K562 (cell line): ENCODE results near the gene CBFA2T3. TPM values are rescaled to one million over a fixed set of nuclear protein-coding genes. Genes with fewer than 3 reads are reported as not detected.

Experiments
- BACH1 ChIP-seq: fragments of 200-800 bp; sonication (Bioruptor generic); IDR thresholded peaks from 2 replicates; pipeline ENCODE4 v1.6.1; 2016; ENCODE audit warnings: missing genetic modification characterization, missing compliant biosample characterization
- CXXC5 ChIP-seq: fragments of 250-450 bp; sonication (Bioruptor Pico); IDR thresholded peaks from 2 replicates; pipeline ENCODE4 v1.8.0; 2022; ENCODE audit warnings: inconsistent platforms, mild to moderate bottlenecking, moderate library complexity
- ETS1 ChIP-seq: conservative IDR thresholded peaks from 2 replicates; pipeline ENCODE4 v1.6.1; 2011; ENCODE audit warnings: low read depth, mild to moderate bottlenecking, low read length; ENCODE audit not compliant: control insufficient read depth
- HDAC2 ChIP-seq: fragments of 450-650 bp; IDR thresholded peaks from 2 replicates; pipeline ENCODE4 v1.6.1; 2016; ENCODE audit warnings: mild to moderate bottlenecking
- HIVEP1 ChIP-seq: fragments of 250-450 bp; sonication (Bioruptor Pico); IDR thresholded peaks from 2 replicates; pipeline ENCODE4 v1.4.0; 2020; ENCODE audit warnings: mild to moderate bottlenecking
- HMG20B ChIP-seq: fragments of 250-450 bp; sonication (Bioruptor Pico); IDR thresholded peaks from 2 replicates; pipeline ENCODE4 v1.5.0; 2021; ENCODE audit warnings: mild to moderate bottlenecking
- KDM1A ChIP-seq, 2 experiments: fragments of 450-650 bp; IDR thresholded peaks; 2 replicates each; pipeline ENCODE4 v1.6.1; 2016; ENCODE audit warnings: mild to moderate bottlenecking in 2 of 2
- NCOA2 ChIP-seq, 2 experiments: fragments of 450-650 bp; IDR thresholded peaks; 2 replicates each; pipeline ENCODE4 v1.6.1; 2018; ENCODE audit warnings: mild to moderate bottlenecking in 2 of 2, moderate library complexity in 1 of 2; ENCODE audit not compliant: partially characterized antibody in 2 of 2
- POLR2B ChIP-seq: fragments of 450-650 bp; IDR thresholded peaks from 2 replicates; pipeline ENCODE4 v1.6.1; 2018; ENCODE audit warnings: low read depth; ENCODE audit not compliant: partially characterized antibody
- SLC30A9 ChIP-seq: fragments of 250-450 bp; sonication (Bioruptor Pico); IDR thresholded peaks from 2 replicates; pipeline ENCODE4 v1.8.0; 2022; ENCODE audit warnings: mild to moderate bottlenecking, moderate library complexity
- SP1 ChIP-seq: sonication (generic); formaldehyde crosslinking; IDR thresholded peaks from 2 replicates; pipeline ENCODE4 v1.8.1; 2022; ENCODE audit warnings: mild to moderate bottlenecking, missing genetic modification reagents
- TFAP4 ChIP-seq: sonication (generic); formaldehyde crosslinking; IDR thresholded peaks from 2 replicates; pipeline ENCODE4 v1.8.0; 2022; ENCODE audit warnings: missing genetic modification reagents, mild to moderate bottlenecking, moderate library complexity, borderline replicate concordance
- ZNF232 ChIP-seq: sonication (generic); formaldehyde crosslinking; IDR thresholded peaks from 2 replicates; pipeline ENCODE4 v1.8.0; 2022; ENCODE audit warnings: mild to moderate bottlenecking, missing genetic modification reagents
- polyA plus RNA-seq, 8 experiments: library from polyadenylated mRNA; depleted of rRNA in 4 of 8; stranded (reverse) in 5 of 8; unstranded in 3 of 8; fragments of >200 nt; fragmentation: Nextera tagmentation in 2 of 8; fragmentation: Illumina TruSeq in 1 of 8; extraction: Ambion mirVana in 2 of 8; extraction: Trizol in 1 of 8; gene quantifications; 2 replicates each; pipeline versions ENCODE4 v1.2.1 to v1.2.3, GENCODE V29; 2011 to 2014; ENCODE audit warnings: inconsistent platforms in 1 of 8, missing spikeins in 1 of 8
- total RNA-seq, 7 experiments: library from RNA; depleted of rRNA in 6 of 7; stranded (reverse); fragments of >200 nt in 6 of 7; fragmentation: Illumina TruSeq in 2 of 7; extraction: Trizol in 2 of 7; gene quantifications; 2 replicates each; pipeline versions ENCODE4 v1.2.1 to v1.2.3, GENCODE V29; 2011 to 2021; ENCODE audit warnings: low replicate concordance in 1 of 7
- TF ChIP-seq, protein P1 (sequence below), 2 experiments: fragments of 450-650 bp; IDR thresholded peaks; 2 replicates each; pipeline ENCODE4 v1.6.1; 2018; ENCODE audit warnings: mild to moderate bottlenecking in 2 of 2, low read depth in 1 of 2; ENCODE audit not compliant: partially characterized antibody in 2 of 2
- TF ChIP-seq, protein P2 (sequence below): fragments of 200-800 bp; sonication (Bioruptor generic); IDR thresholded peaks from 2 replicates; pipeline ENCODE4 v1.6.1; 2017; ENCODE audit warnings: missing genetic modification characterization, missing compliant biosample characterization
- TF ChIP-seq, protein P3 (sequence below): sonication (generic); formaldehyde crosslinking; IDR thresholded peaks from 2 replicates; pipeline ENCODE4 v1.8.0; 2022; ENCODE audit warnings: mild to moderate bottlenecking, missing genetic modification reagents, borderline replicate concordance

The CBFA2T3 gene
- total and polyA plus RNA-seq, 9 of the 15 experiments (the other 6 are each of a cell fraction or from before 2014, with no cell fraction given): 2.3 to 145 (median 6.7) TPM

- TF ChIP-seq, protein P1, sequence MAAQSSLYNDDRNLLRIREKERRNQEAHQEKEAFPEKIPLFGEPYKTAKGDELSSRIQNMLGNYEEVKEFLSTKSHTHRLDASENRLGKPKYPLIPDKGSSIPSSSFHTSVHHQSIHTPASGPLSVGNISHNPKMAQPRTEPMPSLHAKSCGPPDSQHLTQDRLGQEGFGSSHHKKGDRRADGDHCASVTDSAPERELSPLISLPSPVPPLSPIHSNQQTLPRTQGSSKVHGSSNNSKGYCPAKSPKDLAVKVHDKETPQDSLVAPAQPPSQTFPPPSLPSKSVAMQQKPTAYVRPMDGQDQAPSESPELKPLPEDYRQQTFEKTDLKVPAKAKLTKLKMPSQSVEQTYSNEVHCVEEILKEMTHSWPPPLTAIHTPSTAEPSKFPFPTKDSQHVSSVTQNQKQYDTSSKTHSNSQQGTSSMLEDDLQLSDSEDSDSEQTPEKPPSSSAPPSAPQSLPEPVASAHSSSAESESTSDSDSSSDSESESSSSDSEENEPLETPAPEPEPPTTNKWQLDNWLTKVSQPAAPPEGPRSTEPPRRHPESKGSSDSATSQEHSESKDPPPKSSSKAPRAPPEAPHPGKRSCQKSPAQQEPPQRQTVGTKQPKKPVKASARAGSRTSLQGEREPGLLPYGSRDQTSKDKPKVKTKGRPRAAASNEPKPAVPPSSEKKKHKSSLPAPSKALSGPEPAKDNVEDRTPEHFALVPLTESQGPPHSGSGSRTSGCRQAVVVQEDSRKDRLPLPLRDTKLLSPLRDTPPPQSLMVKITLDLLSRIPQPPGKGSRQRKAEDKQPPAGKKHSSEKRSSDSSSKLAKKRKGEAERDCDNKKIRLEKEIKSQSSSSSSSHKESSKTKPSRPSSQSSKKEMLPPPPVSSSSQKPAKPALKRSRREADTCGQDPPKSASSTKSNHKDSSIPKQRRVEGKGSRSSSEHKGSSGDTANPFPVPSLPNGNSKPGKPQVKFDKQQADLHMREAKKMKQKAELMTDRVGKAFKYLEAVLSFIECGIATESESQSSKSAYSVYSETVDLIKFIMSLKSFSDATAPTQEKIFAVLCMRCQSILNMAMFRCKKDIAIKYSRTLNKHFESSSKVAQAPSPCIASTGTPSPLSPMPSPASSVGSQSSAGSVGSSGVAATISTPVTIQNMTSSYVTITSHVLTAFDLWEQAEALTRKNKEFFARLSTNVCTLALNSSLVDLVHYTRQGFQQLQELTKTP (IDR thresholded peaks at IDR 0.05; ENCODE audit: low read depth in 1 of 2, partially characterized antibody in 2 of 2): peak; percentile 68 to 72
- TF ChIP-seq NCOA2 (IDR thresholded peaks at IDR 0.05; ENCODE audit: partially characterized antibody in 2 of 2) (no peak), BACH1 (tag) (no peak), HIVEP1 (CRISPR knock-in tag) (no peak), TFAP4 (CRISPR knock-in tag) (peak; percentile 89), ZNF232 (CRISPR knock-in tag) (peak; percentile 70; the same call in 1 of the 2 replicates), POLR2B (peak; percentile 85), HDAC2 (peak; percentile 83; the same call in 1 of the 2 replicates), ETS1 (peak; percentile 98), HMG20B (CRISPR knock-in tag) (0 out of 2 replicates have a peak, but pooled peaks have one; percentile 65), KDM1A (IDR thresholded peaks at IDR 0.05) (peak in 1 of 2 experiments; percentile 41; a peak in 1 of 4 replicates), SLC30A9 (CRISPR knock-in tag) (no peak), SP1 (CRISPR knock-in tag) (0 out of 2 replicates have a peak, but pooled peaks have one; percentile 20), CXXC5 (peak; percentile 84)
- TF ChIP-seq, protein P2, sequence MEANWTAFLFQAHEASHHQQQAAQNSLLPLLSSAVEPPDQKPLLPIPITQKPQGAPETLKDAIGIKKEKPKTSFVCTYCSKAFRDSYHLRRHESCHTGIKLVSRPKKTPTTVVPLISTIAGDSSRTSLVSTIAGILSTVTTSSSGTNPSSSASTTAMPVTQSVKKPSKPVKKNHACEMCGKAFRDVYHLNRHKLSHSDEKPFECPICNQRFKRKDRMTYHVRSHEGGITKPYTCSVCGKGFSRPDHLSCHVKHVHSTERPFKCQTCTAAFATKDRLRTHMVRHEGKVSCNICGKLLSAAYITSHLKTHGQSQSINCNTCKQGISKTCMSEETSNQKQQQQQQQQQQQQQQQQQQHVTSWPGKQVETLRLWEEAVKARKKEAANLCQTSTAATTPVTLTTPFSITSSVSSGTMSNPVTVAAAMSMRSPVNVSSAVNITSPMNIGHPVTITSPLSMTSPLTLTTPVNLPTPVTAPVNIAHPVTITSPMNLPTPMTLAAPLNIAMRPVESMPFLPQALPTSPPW (CRISPR knock-in tag): peak; percentile 99
- TF ChIP-seq, protein P3, sequence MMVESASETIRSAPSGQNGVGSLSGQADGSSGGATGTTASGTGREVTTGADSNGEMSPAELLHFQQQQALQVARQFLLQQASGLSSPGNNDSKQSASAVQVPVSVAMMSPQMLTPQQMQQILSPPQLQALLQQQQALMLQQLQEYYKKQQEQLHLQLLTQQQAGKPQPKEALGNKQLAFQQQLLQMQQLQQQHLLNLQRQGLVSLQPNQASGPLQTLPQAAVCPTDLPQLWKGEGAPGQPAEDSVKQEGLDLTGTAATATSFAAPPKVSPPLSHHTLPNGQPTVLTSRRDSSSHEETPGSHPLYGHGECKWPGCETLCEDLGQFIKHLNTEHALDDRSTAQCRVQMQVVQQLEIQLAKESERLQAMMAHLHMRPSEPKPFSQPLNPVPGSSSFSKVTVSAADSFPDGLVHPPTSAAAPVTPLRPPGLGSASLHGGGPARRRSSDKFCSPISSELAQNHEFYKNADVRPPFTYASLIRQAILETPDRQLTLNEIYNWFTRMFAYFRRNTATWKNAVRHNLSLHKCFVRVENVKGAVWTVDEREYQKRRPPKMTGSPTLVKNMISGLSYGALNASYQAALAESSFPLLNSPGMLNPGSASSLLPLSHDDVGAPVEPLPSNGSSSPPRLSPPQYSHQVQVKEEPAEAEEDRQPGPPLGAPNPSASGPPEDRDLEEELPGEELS: peak; percentile 92; the same call in 1 of the 2 replicates
Observed at GRCh38 chr16:88978608-88979346, 1.8 kb upstream of the CBFA2T3 start (continued).
